Ovary (tissue), 9 donors: Measurements from ENCODE around the gene NLRP2B. TPM values are rescaled to one million over a fixed set of nuclear protein-coding genes. Genes with fewer than 3 reads are reported as not detected.

ENCODE experiments used
- DNase-seq, 5 donors: peaks; one replicate each; pipeline ENCODE4 v3.0.0-alpha.2; 2019 to 2020
- H3K27ac ChIP-seq, 2 donors: fragments of 200-600 bp; one replicate each; pipeline versions ENCODE4 v1.5.1 to v1.8.0; 2019 to 2022
- H3K27me3 ChIP-seq: fragments of 200-600 bp; one replicate; pipeline ENCODE4 v1.8.0; 2022
- H3K36me3 ChIP-seq: fragments of 200-600 bp; sonication (generic); one replicate; pipeline ENCODE4 v1.5.1; 2019
- H3K4me1 ChIP-seq: one replicate; pipeline ENCODE4 v1.8.1; 2013; ENCODE audit warnings: mild to moderate bottlenecking, moderate library complexity; ENCODE audit not compliant: insufficient read depth
- H3K4me3 ChIP-seq: fragments of 200-600 bp; sonication (generic); one replicate; pipeline ENCODE4 v1.5.1; 2017
- H3K9me3 ChIP-seq, 2 donors: fragments of 200-600 bp in 1 of 2; sonication (generic) in 1 of 2; one replicate each; pipeline versions ENCODE4 v1.5.1 to v1.8.1; 2013 to 2019; ENCODE audit warnings: mild to moderate bottlenecking in 1 of 2, moderate library complexity in 1 of 2
- CTCF ChIP-seq, 3 donors: fragments of 450-650 bp in 2 of 3; fragments of 200-600 bp in 1 of 3; IDR thresholded peaks; one replicate each; pipeline versions ENCODE4 v1.5.1 to v1.8.0; 2016 to 2022; ENCODE audit warnings: antibody characterized with exemption in 3 of 3, mild to moderate bottlenecking in 1 of 3
- EP300 ChIP-seq: sonication (generic); formaldehyde crosslinking; IDR thresholded peaks from one replicate; pipeline ENCODE4 v1.6.1; 2017; ENCODE audit warnings: antibody characterized with exemption
- POLR2A ChIP-seq: fragments of 450-650 bp; IDR thresholded peaks from one replicate; pipeline ENCODE4 v1.6.1; 2017; ENCODE audit warnings: antibody characterized with exemption, mild to moderate bottlenecking, moderate library complexity
- WGBS, 3 donors: extraction: QIAGEN DNeasy Blood & Tissue Kit in 1 of 3; methylation state at CpG; one replicate each; pipeline versions ENCODE4 v1.1.5 to v1.1.7; 2013 to 2017; 5-methylcytosine and 5-hydroxymethylcytosine counted together
- intact Hi-C, 4 donors: fragments of 100-400 bp; cut with DNase I; formaldehyde crosslinking; loops; one replicate each; pipeline versions ENCODE4 v1.11.0 to v1.15.1; 2022 to 2023
- polyA plus RNA-seq, 2 donors: library from polyadenylated mRNA; stranded (reverse); fragments of 200-250 nt in 1 of 2; fragments of 350-450 nt in 1 of 2; fragmentation: Illumina TruSeq in 1 of 2; extraction: RNeasy Lipid Tissue Mini Kit (QIAGEN cat#74804) in 1 of 2; gene quantifications; one replicate each; pipeline ENCODE4 v1.2.3, GENCODE V29; 2013 to 2014
- total RNA-seq, 7 donors: library from RNA; depleted of rRNA in 2 of 7; stranded (reverse); fragments of >200 nt in 2 of 7; fragmentation: NEBNext Ultra II Directional in 3 of 7; extraction: Animal tissue kit (Norgen Biotek cat#: 25700) in 3 of 7; gene quantifications; one replicate each; pipeline versions ENCODE4 v1.1.0 to v1.2.4, GENCODE V29; 2016 to 2023
- donor health status: DM: no; HTN: no; CAD: no; lungs with moderate emphysema.
- donor health status: DM: no; HTN: no; CAD: no.
- donor health status: Bipolar disorder and iron deficiency.
- donor health status: DM: yes; HTN: yes; CAD: no.
- donor health status: DM: no; HTN: no; CAD: no.
- donor health status: DM: yes; HTN: yes; CAD: no.

The NLRP2B gene
- total and polyA plus RNA-seq, 9 donors = 0.07 TPM; not detected in 8

DNA sequence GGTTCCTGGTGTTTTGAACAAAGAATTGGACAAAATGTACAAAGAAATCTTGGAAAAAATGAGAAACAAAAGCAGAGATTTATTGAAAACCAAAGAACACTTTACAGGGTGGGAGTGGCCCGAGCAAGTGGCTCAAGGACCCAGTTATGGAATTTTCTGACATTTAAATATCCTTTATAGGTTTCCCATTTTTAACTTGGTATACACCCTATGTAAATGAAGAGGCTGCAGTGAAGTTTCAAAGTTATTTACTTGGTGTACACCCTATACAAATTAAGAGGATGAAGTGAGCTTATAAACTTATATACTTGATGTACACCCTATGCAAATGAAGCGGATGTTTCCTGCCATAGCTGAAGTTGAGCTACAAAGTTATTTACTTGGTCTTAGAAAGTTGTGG, 4.7 kb downstream of the NLRP2B start:
- intact Hi-C loops = no loop called here
- no peak for DNase-seq
- WGBS, 3 donors = 68 to 73% (median 71%) methylated on average over 2 of the region's 2 CpGs
- H3K36me3 ChIP-seq = no peaks in the 10 kb centered on the region
- TF ChIP-seq CTCF (IDR thresholded peaks at IDR 0.05) (no peak), EP300 (no peak), POLR2A (no peak)
- no peaks in the 10 kb centered on the region for H3K27me3 ChIP-seq
- H3K4me1 ChIP-seq = no peaks in the 10 kb centered on the region
- no peak overlapping the region for H3K27ac ChIP-seq
- no peaks in the 10 kb centered on the region for H3K9me3 ChIP-seq
- H3K4me3 ChIP-seq = no peak overlapping the region

- intact Hi-C loops = no loop called here
- no peaks in the 10 kb centered on the region for H3K9me3 ChIP-seq
- no peak overlapping the region for H3K27ac ChIP-seq
- no peaks in the 10 kb centered on the region for H3K36me3 ChIP-seq
- no peak for DNase-seq
- H3K4me3 ChIP-seq = no peak overlapping the region
- H3K4me1 ChIP-seq = no peaks in the 10 kb centered on the region
- TF ChIP-seq POLR2A (no peak), EP300 (no peak), CTCF (IDR thresholded peaks at IDR 0.05) (no peak)
- WGBS, 3 donors = 63 to 69% (median 67%) methylated on average over 5 of the region's 5 CpGs
- H3K27me3 ChIP-seq = no peaks in the 10 kb centered on the region
Observed at GRCh38 chrX:57674861-57675260, 5.2 kb downstream of the NLRP2B start.

DNA sequence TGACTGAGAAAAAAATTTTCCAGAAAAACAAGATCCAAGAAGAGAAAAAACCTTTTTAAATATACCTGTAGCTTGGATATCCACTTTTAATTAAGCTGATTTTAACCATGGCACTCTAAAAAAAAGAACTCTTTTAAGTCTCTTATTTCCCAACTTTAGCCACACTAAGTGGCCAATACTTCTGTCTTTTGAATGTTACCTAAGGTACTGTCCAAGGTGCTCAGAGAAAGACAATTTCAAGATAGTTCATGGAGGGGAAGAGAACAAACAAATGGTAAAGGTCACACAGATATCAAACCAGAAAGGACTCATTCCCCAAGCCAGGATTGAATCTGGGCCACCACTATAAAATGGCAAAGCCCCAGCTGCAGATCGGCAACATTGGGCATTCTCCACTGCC, 10.1 kb downstream of the NLRP2B start:
- Histone ChIP-seq H3K4me1 (no peaks in the 10 kb centered on the region), H3K4me3 (no peak overlapping the region), H3K27ac (no peak overlapping the region), H3K27me3 (no peaks in the 10 kb centered on the region), H3K9me3 (no peaks in the 10 kb centered on the region), H3K36me3 (no peaks in the 10 kb centered on the region)
- intact Hi-C loops = no loop called here
- TF ChIP-seq EP300 (no peak), CTCF (IDR thresholded peaks at IDR 0.05) (no peak), POLR2A (no peak)
- WGBS, 3 donors = 76 to 77% (median 76%) methylated on average over 1 of the region's 1 CpG
- no peak for DNase-seq

DNA sequence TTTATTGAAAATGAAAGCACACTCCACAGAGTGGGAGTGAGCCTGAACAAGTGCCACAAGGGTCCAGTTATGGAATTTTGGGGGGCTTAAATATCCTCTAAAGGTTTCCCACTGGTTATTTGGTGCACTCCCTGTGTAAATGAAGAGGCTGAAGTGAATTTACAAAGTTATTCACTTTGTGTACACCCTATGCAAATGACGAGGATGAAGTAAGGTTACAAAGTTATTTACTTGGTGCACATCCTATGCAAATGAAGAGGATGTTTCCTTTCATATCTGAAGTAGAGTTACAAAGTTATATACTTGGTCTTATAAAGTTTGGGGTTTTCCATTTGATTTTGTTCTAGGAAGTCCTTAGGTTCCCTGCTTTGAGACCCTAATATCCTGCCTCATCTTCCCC, 13.1 kb downstream of the NLRP2B start:
- DNase-seq = no peak
- no peak overlapping the region for H3K4me3 ChIP-seq
- no peak overlapping the region for H3K27ac ChIP-seq
- H3K36me3 ChIP-seq = no peaks in the 10 kb centered on the region
- H3K27me3 ChIP-seq = no peaks in the 10 kb centered on the region
- H3K9me3 ChIP-seq = no peaks in the 10 kb centered on the region
- no peak for TF ChIP-seq EP300
- TF ChIP-seq POLR2A = no peak
- TF ChIP-seq CTCF (IDR thresholded peaks at IDR 0.05) = no peak
- WGBS, 3 donors = 25 to 56% (median 46%) methylated on average over 1 of the region's 1 CpG
- intact Hi-C loops = no loop called here
- H3K4me1 ChIP-seq = no peaks in the 10 kb centered on the region

DNA sequence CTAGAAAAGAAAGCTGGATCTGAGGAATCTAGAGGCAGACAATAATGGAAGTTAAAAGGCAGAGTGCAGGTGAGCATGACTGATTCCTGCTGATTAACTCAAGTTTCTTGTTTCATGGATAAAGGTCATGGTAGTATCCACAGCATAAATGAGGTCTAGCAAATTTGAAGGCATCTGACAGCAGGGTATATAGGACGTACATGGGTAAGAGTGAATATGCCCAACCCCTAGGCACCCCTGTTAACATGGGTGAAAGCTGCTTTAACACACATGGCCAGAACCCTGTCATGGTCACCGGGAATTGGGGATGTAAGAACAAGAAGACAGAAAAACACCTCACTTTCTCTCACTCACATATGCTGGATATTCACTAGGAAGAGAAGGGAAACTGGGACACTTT, 25.0 kb downstream of the NLRP2B start:
- intact Hi-C loops = no loop called here
- Histone ChIP-seq H3K4me3 (no peak overlapping the region), H3K27me3 (no peaks in the 10 kb centered on the region), H3K27ac (no peak overlapping the region), H3K36me3 (no peaks in the 10 kb centered on the region), H3K4me1 (no peaks in the 10 kb centered on the region), H3K9me3 (peaks cover 0 to 5% of the 10 kb centered on the region in 2 donors)
- no peak for DNase-seq
- no peak for TF ChIP-seq EP300
- no peak for TF ChIP-seq CTCF (IDR thresholded peaks at IDR 0.05)
- TF ChIP-seq POLR2A = no peak
- WGBS, 3 donors = 66 to 75% (median 72%) methylated on average over 2 of the region's 2 CpGs
